DMS153 treated with DMSO at 0.1 percent for 48 hours (cell line): ENCODE data around the gene PRSS12.
"Not testable (repeated sequence)": the region's sequence is repeated elsewhere in the genome, so short reads cannot be mapped to it uniquely, and the experiment has no call there.

ENCODE experiments used
- DNase-seq: peaks from one replicate; lab custom pipeline; 2025; ENCODE audit not compliant: unreplicated experiment; lab: John Stamatoyannopoulos, UW

PRSS12 gene

GRCh38 chr4:118279920-118280432 lies 72.8 kb downstream of the PRSS12 start:
- DNase-seq = no peak

GRCh38 chr4:118279328-118279727 lies 73.5 kb downstream of the PRSS12 start:
- no peak for DNase-seq

GRCh38 chr4:118278473-118279274 lies 74.1 kb downstream of the PRSS12 start:
- DNase-seq = peak; percentile 93

- no peak for DNase-seq
Observed at GRCh38 chr4:118277243-118277642, 75.6 kb downstream of the PRSS12 start.

- no peak for DNase-seq
Observed at GRCh38 chr4:118276580-118276979, 76.2 kb downstream of the PRSS12 start.

- DNase-seq = no peak
Observed at GRCh38 chr4:118273642-118274041, 79.2 kb downstream of the PRSS12 start.

GRCh38 chr4:118271788-118272187 lies 81.0 kb downstream of the PRSS12 start:
- DNase-seq = no peak

GRCh38 chr4:118270492-118270891 lies 82.3 kb downstream of the PRSS12 start:
- DNase-seq = peak; percentile 31

GRCh38 chr4:118268780-118269179 lies 84.0 kb downstream of the PRSS12 start:
- no peak for DNase-seq

- not testable (repeated sequence) for DNase-seq
Observed at GRCh38 chr4:118266145-118266496, 86.7 kb downstream of the PRSS12 start.

GRCh38 chr4:118265312-118266144 lies 87.3 kb downstream of the PRSS12 start:
- no peak for DNase-seq

GRCh38 chr4:118264096-118264495 lies 88.7 kb downstream of the PRSS12 start:
- DNase-seq = no peak

- no peak for DNase-seq
Observed at GRCh38 chr4:118260309-118260708, 92.5 kb downstream of the PRSS12 start.

GRCh38 chr4:118259111-118259510 lies 93.7 kb downstream of the PRSS12 start:
- DNase-seq = no peak

GRCh38 chr4:118254368-118254767 lies 98.4 kb downstream of the PRSS12 start:
- DNase-seq = no peak

- DNase-seq = no peak
Observed at GRCh38 chr4:118249890-118250289, 102.9 kb downstream of the PRSS12 start.

- no peak for DNase-seq
Observed at GRCh38 chr4:118237531-118237930, 115.3 kb downstream of the PRSS12 start.

- DNase-seq = no peak
Observed at GRCh38 chr4:118235566-118236120, 117.2 kb downstream of the PRSS12 start.
